H9 (cell line): Measurements from ENCODE around the gene BTRC. TPM values are rescaled to one million over a fixed set of nuclear protein-coding genes. Genes with fewer than 3 reads are reported as not detected.

Source experiments
- DNase-seq: peaks from one replicate; pipeline ENCODE4 v3.0.0-alpha.2; 2017
- H2AFZ ChIP-seq: one replicate; pipeline ENCODE4 v1.6.1; 2013; ENCODE audit warnings: mild to moderate bottlenecking, low read length, control low read depth, moderate library complexity
- H2AK5ac ChIP-seq: 2 replicates; pipeline ENCODE4 v1.6.1; 2013; ENCODE audit warnings: low read length, control low read depth, mixed read lengths; ENCODE audit not compliant: insufficient read length
- H2BK120ac ChIP-seq: one replicate; pipeline ENCODE4 v1.6.1; 2013; ENCODE audit warnings: low read depth, mild to moderate bottlenecking, low read length, control low read depth, inconsistent platforms; ENCODE audit not compliant: poor library complexity, severe bottlenecking
- H2BK12ac ChIP-seq: 2 replicates; pipeline ENCODE4 v1.6.1; 2013; ENCODE audit warnings: low read length, control low read depth, mixed read lengths, low read depth; ENCODE audit not compliant: insufficient read length
- H2BK15ac ChIP-seq: 2 replicates; pipeline ENCODE4 v1.6.1; 2013; ENCODE audit warnings: low read depth, low read length, control low read depth
- H2BK20ac ChIP-seq: one replicate; pipeline ENCODE4 v1.6.1; 2013; ENCODE audit warnings: low read depth, mild to moderate bottlenecking, low read length, control low read depth, inconsistent platforms; ENCODE audit not compliant: poor library complexity, severe bottlenecking
- H2BK5ac ChIP-seq: 2 replicates; pipeline ENCODE4 v1.6.1; 2013; ENCODE audit warnings: low read length, control low read depth, mixed read lengths; ENCODE audit not compliant: insufficient read length
- H3K14ac ChIP-seq: 2 replicates; pipeline ENCODE4 v1.6.1; 2013; ENCODE audit warnings: low read length, control low read depth; ENCODE audit not compliant: insufficient read depth
- H3K18ac ChIP-seq: 2 replicates; pipeline ENCODE4 v1.6.1; 2013; ENCODE audit warnings: low read depth, mild to moderate bottlenecking, mixed read lengths, low read length, control low read depth; ENCODE audit not compliant: insufficient read length
- H3K23ac ChIP-seq: 2 replicates; pipeline ENCODE4 v1.6.1; 2013; ENCODE audit warnings: low read length, control low read depth, mixed read lengths, low read depth; ENCODE audit not compliant: insufficient read length
- H3K23me2 ChIP-seq: 2 replicates; pipeline ENCODE4 v1.6.1; 2013; ENCODE audit warnings: low read depth, mild to moderate bottlenecking, mixed read lengths, low read length, control low read depth; ENCODE audit not compliant: insufficient read length, poor library complexity, severe bottlenecking
- H3K27ac ChIP-seq: 2 replicates; pipeline ENCODE4 v1.5.1; 2013; ENCODE audit warnings: low read length, control low read depth, mixed read lengths, low read depth; ENCODE audit not compliant: insufficient read length
- H3K27me3 ChIP-seq: 2 replicates; pipeline ENCODE4 v1.6.1; 2013; ENCODE audit warnings: low read length, control low read depth, inconsistent platforms; ENCODE audit not compliant: insufficient read depth
- H3K4ac ChIP-seq: 2 replicates; pipeline ENCODE4 v1.6.1; 2013; ENCODE audit warnings: low read depth, mild to moderate bottlenecking, control low read depth, inconsistent platforms, low read length, moderate library complexity
- H3K4me1 ChIP-seq: 2 replicates; pipeline ENCODE4 v1.6.1; 2013; ENCODE audit warnings: low read length, control low read depth, inconsistent platforms; ENCODE audit not compliant: insufficient read depth
- H3K4me2 ChIP-seq: 2 replicates; pipeline ENCODE4 v1.6.1; 2013; ENCODE audit warnings: low read length, control low read depth, mixed read lengths; ENCODE audit not compliant: insufficient read length, insufficient read depth
- H3K56ac ChIP-seq: 2 replicates; pipeline ENCODE4 v1.6.1; 2013; ENCODE audit warnings: low read depth, mild to moderate bottlenecking, mixed read lengths, low read length, control low read depth; ENCODE audit not compliant: insufficient read length
- H3K79me1 ChIP-seq: 2 replicates; pipeline ENCODE4 v1.6.1; 2013; ENCODE audit warnings: low read depth, mild to moderate bottlenecking, moderate library complexity, low read length, control low read depth, inconsistent platforms; ENCODE audit not compliant: insufficient read depth, poor library complexity, severe bottlenecking
- H3K79me2 ChIP-seq: 2 replicates; pipeline ENCODE4 v1.6.1; 2013; ENCODE audit warnings: low read length, control low read depth, inconsistent platforms; ENCODE audit not compliant: insufficient read depth
- H3K9ac ChIP-seq: 2 replicates; pipeline ENCODE4 v1.6.1; 2013; ENCODE audit warnings: low read length, control low read depth, mixed read lengths; ENCODE audit not compliant: insufficient read length; ENCODE audit errors: extremely low read depth
- H3K9me3 ChIP-seq: one replicate; pipeline ENCODE4 v1.6.1; 2013; ENCODE audit warnings: low read depth, low read length, inconsistent platforms; ENCODE audit not compliant: control insufficient read depth
- H3T11ph ChIP-seq: one replicate; pipeline ENCODE4 v1.6.1; 2013; ENCODE audit warnings: mild to moderate bottlenecking, low read length, control low read depth, inconsistent platforms
- H4K20me1 ChIP-seq: one replicate; pipeline ENCODE4 v1.6.1; 2013; ENCODE audit not compliant: control insufficient read depth, insufficient read length, insufficient read depth
- H4K5ac ChIP-seq: 2 replicates; pipeline ENCODE4 v1.6.1; 2013; ENCODE audit warnings: low read depth, mild to moderate bottlenecking, mixed read lengths, low read length, control low read depth; ENCODE audit not compliant: insufficient read length
- H4K8ac ChIP-seq: replicated peaks from 2 replicates; pipeline ENCODE4 v1.6.1; 2013; ENCODE audit warnings: low read length, control low read depth, mixed read lengths, low read depth; ENCODE audit not compliant: insufficient read length
- H4K91ac ChIP-seq: 2 replicates; pipeline ENCODE4 v1.6.1; 2013; ENCODE audit warnings: low read depth, mild to moderate bottlenecking, moderate library complexity, mixed read lengths, low read length, control low read depth; ENCODE audit not compliant: insufficient read length
- H3K27ac Mint-ChIP-seq, 3 experiments: 2 replicates in 2 of 3; 3 replicates in 1 of 3; pipeline ENCODE4 v1.8.0; 2020 to 2021; ENCODE audit warnings: mixed read lengths in 3 of 3, mild to moderate bottlenecking in 1 of 3, moderate library complexity in 1 of 3
- H3K27me3 Mint-ChIP-seq: 2 replicates; pipeline ENCODE4 v1.8.0; 2021; ENCODE audit warnings: low read depth, mild to moderate bottlenecking, moderate library complexity, mixed read lengths
- H3K36me3 Mint-ChIP-seq, 3 experiments: 2 replicates in 2 of 3; 3 replicates in 1 of 3; pipeline ENCODE4 v1.8.0; 2020 to 2021; ENCODE audit warnings: low read depth in 3 of 3, mixed read lengths in 3 of 3; ENCODE audit not compliant: insufficient read depth in 1 of 3
- H3K4me1 Mint-ChIP-seq, 2 experiments: 2 replicates each; pipeline ENCODE4 v1.8.0; 2020; ENCODE audit warnings: mixed read lengths in 2 of 2
- H3K4me3 Mint-ChIP-seq, 2 experiments: 2 replicates in 1 of 2; 3 replicates in 1 of 2; pipeline ENCODE4 v1.8.0; 2020 to 2021; ENCODE audit warnings: mild to moderate bottlenecking in 2 of 2, mixed read lengths in 2 of 2, moderate library complexity in 1 of 2
- H3K9me3 Mint-ChIP-seq, 2 experiments: 2 replicates in 1 of 2; 3 replicates in 1 of 2; pipeline ENCODE4 v1.8.0; 2020; ENCODE audit warnings: mild to moderate bottlenecking in 2 of 2, mixed read lengths in 2 of 2, moderate library complexity in 1 of 2
- whole genome bisulfite sequencing: extraction: QIAGEN DNeasy Blood & Tissue Kit; methylation state at CpG from one replicate; pipeline ENCODE4 v1.1.7; 2013; ENCODE audit warnings: missing lambda C conversion rate, low lambda C conversion rate, mixed read lengths; ENCODE audit not compliant: insufficient read length; ENCODE audit errors: extremely low coverage; 5-methylcytosine and 5-hydroxymethylcytosine counted together
- total RNA-seq: library from RNA; stranded (reverse); gene quantifications from 2 replicates; pipeline ENCODE4 v1.2.1, GENCODE V29; 2021
- TF ChIP-seq, protein P1 (sequence below): fragments of 200-600 bp; sonication (generic); conservative IDR thresholded peaks from 3 replicates; pipeline ENCODE4 v1.8.0; 2021; ENCODE audit warnings: antibody characterized with exemption, mild to moderate bottlenecking

Gene BTRC
- total RNA-seq, 1 experiment from 2014 or later: 24.2 TPM

DNA sequence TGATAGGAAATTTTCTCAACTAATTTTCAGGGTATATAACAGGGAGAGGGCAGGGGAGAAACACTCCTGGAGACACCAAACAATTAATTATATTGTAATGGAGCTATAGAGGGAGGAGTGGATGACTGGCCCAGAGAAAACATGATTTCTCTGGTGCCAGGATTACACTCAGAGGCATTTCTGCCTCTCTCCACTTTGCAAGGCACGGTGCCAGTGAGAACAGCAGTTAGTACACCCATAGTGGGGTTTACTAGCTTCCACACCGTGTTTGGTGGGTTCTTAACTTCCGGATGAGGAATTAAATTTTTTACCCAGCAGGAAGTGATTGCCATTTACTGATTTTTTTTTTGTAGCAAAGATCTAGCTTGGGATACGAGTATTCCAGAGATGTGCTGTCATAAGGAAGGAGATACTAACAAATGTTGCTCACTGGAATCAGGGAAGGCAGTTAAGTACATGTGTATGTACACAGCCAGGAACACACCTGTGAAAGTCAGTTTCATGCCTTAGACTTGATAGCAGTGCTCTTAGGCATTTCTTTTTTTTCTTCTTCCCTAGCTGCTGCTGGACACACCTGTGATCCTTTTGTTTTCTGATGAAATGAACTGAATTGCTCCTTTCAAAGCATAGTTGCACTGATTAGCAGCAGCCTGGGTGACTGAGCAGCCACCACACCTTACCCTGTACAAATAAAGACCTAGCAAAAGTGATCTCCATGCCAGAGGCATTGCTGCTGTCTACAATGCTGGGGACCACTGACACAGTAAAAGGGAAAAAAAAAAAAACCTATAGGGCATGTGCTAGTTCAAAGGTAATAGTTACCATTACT is 176.0 kb downstream of the BTRC start:
- H4K91ac ChIP-seq: no peak overlapping the region
- no peak overlapping the region for H2BK12ac ChIP-seq
- no peak overlapping the region for H3K4ac ChIP-seq
- H4K5ac ChIP-seq: no peak overlapping the region
- no peaks in the 10 kb centered on the region for H3K79me1 ChIP-seq
- no peak overlapping the region for H3K56ac ChIP-seq
- no peak overlapping the region for H2BK15ac ChIP-seq
- no peak overlapping the region for H3K4me2 ChIP-seq
- H3K27me3 ChIP-seq: no peaks in the 10 kb centered on the region
- no peak overlapping the region for H3K9ac ChIP-seq
- no peak overlapping the region for H3K4me3 Mint-ChIP-seq
- no peaks in the 10 kb centered on the region for H3K9me3 Mint-ChIP-seq
- H3K27ac Mint-ChIP-seq: peak overlapping the region in 2 of 3 experiments; percentile 53 to 87; a peak in 4 of 7 replicates
- no peaks in the 10 kb centered on the region for H3K9me3 ChIP-seq
- H3K18ac ChIP-seq: no peak overlapping the region
- no peak overlapping the region for H2BK20ac ChIP-seq
- no peak overlapping the region for H3K23ac ChIP-seq
- H3K4me1 ChIP-seq: no peaks in the 10 kb centered on the region; the same call in 1 of the 2 replicates
- H3K14ac ChIP-seq: no peak overlapping the region
- no CpG with 5 or more reads among the region's 4 CpGs for WGBS
- H3K27ac ChIP-seq: no peak overlapping the region
- TF ChIP-seq, protein P1, sequence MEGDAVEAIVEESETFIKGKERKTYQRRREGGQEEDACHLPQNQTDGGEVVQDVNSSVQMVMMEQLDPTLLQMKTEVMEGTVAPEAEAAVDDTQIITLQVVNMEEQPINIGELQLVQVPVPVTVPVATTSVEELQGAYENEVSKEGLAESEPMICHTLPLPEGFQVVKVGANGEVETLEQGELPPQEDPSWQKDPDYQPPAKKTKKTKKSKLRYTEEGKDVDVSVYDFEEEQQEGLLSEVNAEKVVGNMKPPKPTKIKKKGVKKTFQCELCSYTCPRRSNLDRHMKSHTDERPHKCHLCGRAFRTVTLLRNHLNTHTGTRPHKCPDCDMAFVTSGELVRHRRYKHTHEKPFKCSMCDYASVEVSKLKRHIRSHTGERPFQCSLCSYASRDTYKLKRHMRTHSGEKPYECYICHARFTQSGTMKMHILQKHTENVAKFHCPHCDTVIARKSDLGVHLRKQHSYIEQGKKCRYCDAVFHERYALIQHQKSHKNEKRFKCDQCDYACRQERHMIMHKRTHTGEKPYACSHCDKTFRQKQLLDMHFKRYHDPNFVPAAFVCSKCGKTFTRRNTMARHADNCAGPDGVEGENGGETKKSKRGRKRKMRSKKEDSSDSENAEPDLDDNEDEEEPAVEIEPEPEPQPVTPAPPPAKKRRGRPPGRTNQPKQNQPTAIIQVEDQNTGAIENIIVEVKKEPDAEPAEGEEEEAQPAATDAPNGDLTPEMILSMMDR: no peak
- no peak overlapping the region for H4K8ac ChIP-seq
- no peaks in the 10 kb centered on the region for H3K23me2 ChIP-seq
- peaks cover 25 to 27% of the 10 kb centered on the region in 2 experiments for H3K4me1 Mint-ChIP-seq
- no peaks in the 10 kb centered on the region for H4K20me1 ChIP-seq
- DNase-seq: no peak
- no peak overlapping the region for H2BK5ac ChIP-seq
- no peak overlapping the region for H2AFZ ChIP-seq
- peaks cover 0 to 5% (median 0%) of the 10 kb centered on the region in 3 experiments; a peak in 1 of 7 replicates for H3K36me3 Mint-ChIP-seq
- no peak overlapping the region for H3T11ph ChIP-seq
- H3K79me2 ChIP-seq: no peaks in the 10 kb centered on the region
- no peak overlapping the region for H2BK120ac ChIP-seq
- H2AK5ac ChIP-seq: no peak overlapping the region
- H3K27me3 Mint-ChIP-seq: no peaks in the 10 kb centered on the region
